ENCODE measurements around the gene TTC27. TPM values are rescaled to one million over a fixed set of nuclear protein-coding genes. Genes with fewer than 3 reads are reported as not detected.

TTC27 gene
- total RNA-seq, 2 experiments from 2014 or later: 25.3 to 27.7 TPM

DNA sequence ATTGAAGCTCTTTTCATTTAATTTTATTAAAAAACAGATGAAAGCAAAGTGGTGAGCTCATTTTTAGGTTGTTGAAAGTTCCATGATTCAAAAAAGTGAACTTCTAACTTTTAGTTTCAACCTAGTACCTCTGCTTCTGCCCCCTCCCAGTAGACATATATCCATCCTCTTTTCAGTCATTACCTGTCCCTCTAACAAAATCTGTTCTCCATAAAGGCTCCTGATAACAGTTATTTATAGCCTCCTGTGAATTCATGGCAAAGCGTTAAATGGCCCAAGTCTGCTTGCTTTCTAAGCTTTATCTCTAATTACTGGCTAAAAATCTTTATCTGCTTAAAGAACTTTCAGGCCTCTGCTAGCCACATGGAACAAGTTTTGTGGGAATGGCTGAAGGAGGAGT, 148.1 kb downstream of the TTC27 start:
- no TSS peak for BruUV-seq (replicated peaks)
- H3K79me2 ChIP-seq (ENCODE audit: insufficient read depth, low read depth, low read length): no peaks in the 10 kb centered on the region
- TF ChIP-seq EZH2phosphoT487 (IDR thresholded peaks at IDR 0.05; ENCODE audit: borderline replicate concordance, low read depth, low read length): no peak
- TF ChIP-seq, protein P1, sequence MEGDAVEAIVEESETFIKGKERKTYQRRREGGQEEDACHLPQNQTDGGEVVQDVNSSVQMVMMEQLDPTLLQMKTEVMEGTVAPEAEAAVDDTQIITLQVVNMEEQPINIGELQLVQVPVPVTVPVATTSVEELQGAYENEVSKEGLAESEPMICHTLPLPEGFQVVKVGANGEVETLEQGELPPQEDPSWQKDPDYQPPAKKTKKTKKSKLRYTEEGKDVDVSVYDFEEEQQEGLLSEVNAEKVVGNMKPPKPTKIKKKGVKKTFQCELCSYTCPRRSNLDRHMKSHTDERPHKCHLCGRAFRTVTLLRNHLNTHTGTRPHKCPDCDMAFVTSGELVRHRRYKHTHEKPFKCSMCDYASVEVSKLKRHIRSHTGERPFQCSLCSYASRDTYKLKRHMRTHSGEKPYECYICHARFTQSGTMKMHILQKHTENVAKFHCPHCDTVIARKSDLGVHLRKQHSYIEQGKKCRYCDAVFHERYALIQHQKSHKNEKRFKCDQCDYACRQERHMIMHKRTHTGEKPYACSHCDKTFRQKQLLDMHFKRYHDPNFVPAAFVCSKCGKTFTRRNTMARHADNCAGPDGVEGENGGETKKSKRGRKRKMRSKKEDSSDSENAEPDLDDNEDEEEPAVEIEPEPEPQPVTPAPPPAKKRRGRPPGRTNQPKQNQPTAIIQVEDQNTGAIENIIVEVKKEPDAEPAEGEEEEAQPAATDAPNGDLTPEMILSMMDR (conservative IDR thresholded peaks at IDR 0.05; ENCODE audit: low read length): no peak
- intact Hi-C loops (cut with micrococcal nuclease; ENCODE audit: unreplicated experiment): no loop called here
- ChIA-PET POLR2A (interaction anchor here (0.5 to 1.1 kb wide), 7 partner anchors 8 to 1180 kb away, joined by 3 to 4 read pairs (median 3); no protein-coding TSS in a partner anchor), CTCF (ENCODE audit: unreplicated experiment) (no interaction called here)
- no peak overlapping the region for H3K4me2 ChIP-seq (ENCODE audit: low read length)
- H3K4me1 ChIP-seq (ENCODE audit: insufficient read depth, low read length, poor library complexity, severe bottlenecking): peaks cover 14% of the 10 kb centered on the region
- no peak overlapping the region for H3K4me3 ChIP-seq (ENCODE audit: low read depth, low read length, poor library complexity, severe bottlenecking)
- H4K20me1 ChIP-seq (ENCODE audit: insufficient read depth, low read length): no peaks in the 10 kb centered on the region
- DNase-seq (ENCODE audit: low spot score): no peak
- no peaks in the 10 kb centered on the region for H3K9me2 ChIP-seq (ENCODE audit: insufficient read depth, low read length)
- no peak overlapping the region for H3K27ac ChIP-seq (ENCODE audit: low read depth, low read length, poor library complexity, severe bottlenecking)
- H3K9me3 ChIP-seq (ENCODE audit: low read length): peaks cover 17% of the 10 kb centered on the region; the same call in 1 of the 2 replicates
- peaks cover 42% of the 10 kb centered on the region for H3K36me3 ChIP-seq (ENCODE audit: insufficient read depth, low read length)
- no peak overlapping the region for H2AFZ ChIP-seq (ENCODE audit: low read length)

DNA sequence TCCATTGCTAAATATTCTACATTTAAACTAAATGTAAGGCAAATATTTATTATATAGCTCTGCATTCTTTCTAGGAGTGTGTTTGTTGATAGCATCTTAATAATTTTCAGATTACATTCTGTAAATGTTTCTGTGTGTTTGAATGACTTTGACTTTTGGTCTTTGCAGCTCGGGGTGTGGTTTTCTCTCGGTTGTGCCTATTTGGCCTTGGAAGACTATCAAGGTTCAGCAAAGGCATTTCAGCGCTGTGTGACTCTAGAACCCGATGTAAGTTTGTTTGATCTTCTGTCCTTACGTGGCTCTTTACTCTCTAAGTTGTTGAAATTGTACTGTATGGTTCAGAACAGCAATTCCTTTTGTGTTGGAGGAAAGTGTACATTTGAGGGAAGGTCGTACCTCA, 149.9 kb downstream of the TTC27 start:
- ChIA-PET CTCF (ENCODE audit: unreplicated experiment) (interaction anchor here (0.5 kb wide), 1 partner anchor 169 kb away, joined by 5 read pairs; the partner anchor contains the start of gene LTBP1), POLR2A (no interaction called here)
- intact Hi-C loops (cut with micrococcal nuclease; ENCODE audit: unreplicated experiment): no loop called here
- Histone ChIP-seq H4K20me1 (ENCODE audit: insufficient read depth, low read length) (no peaks in the 10 kb centered on the region), H3K9me3 (ENCODE audit: low read length) (peaks cover 27% of the 10 kb centered on the region; the same call in 1 of the 2 replicates), H3K4me3 (ENCODE audit: low read depth, low read length, poor library complexity, severe bottlenecking) (no peak overlapping the region), H3K4me2 (ENCODE audit: low read length) (no peak overlapping the region), H3K79me2 (ENCODE audit: insufficient read depth, low read depth, low read length) (no peaks in the 10 kb centered on the region), H3K27ac (ENCODE audit: low read depth, low read length, poor library complexity, severe bottlenecking) (no peak overlapping the region), H3K36me3 (ENCODE audit: insufficient read depth, low read length) (peaks cover 60% of the 10 kb centered on the region), H3K9me2 (ENCODE audit: insufficient read depth, low read length) (no peaks in the 10 kb centered on the region), H3K4me1 (ENCODE audit: insufficient read depth, low read length, poor library complexity, severe bottlenecking) (peaks cover 10% of the 10 kb centered on the region), H2AFZ (ENCODE audit: low read length) (no peak overlapping the region)
- DNase-seq (ENCODE audit: low spot score): no peak
- BruUV-seq (replicated peaks): no TSS peak
- TF ChIP-seq, protein P1 (conservative IDR thresholded peaks at IDR 0.05; ENCODE audit: low read length): no peak
- TF ChIP-seq EZH2phosphoT487 (IDR thresholded peaks at IDR 0.05; ENCODE audit: borderline replicate concordance, low read depth, low read length): no peak

DNA sequence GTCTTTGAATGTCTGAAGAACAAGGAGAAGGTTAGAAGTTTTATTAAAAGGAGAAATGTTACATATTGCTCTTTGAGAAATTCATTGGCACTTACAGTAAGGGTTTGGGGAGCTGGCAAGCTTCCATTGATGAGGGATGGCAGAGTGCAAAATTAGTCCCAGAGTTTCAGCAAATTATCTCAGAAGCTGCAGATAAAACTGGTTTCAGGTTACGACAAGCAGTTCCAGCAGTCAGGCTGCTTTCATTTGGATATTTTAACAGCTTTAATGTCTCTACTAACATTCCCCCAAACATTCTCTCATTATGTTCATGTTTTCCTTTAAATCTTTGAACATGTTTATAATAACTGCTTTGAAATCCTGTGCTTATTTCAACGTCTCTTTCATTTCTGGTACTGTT, 153.1 kb downstream of the TTC27 start:
- no TSS peak for BruUV-seq (replicated peaks)

More for the DNA sequence above, 153.1 kb downstream of the TTC27 start:
- H3K79me2 ChIP-seq (ENCODE audit: insufficient read depth, low read depth, low read length): no peaks in the 10 kb centered on the region
- peaks cover 82% of the 10 kb centered on the region for H3K36me3 ChIP-seq (ENCODE audit: insufficient read depth, low read length)
- H4K20me1 ChIP-seq (ENCODE audit: insufficient read depth, low read length): no peaks in the 10 kb centered on the region
- POLR2A ChIA-PET: interaction anchor here (1.3 kb wide), 1 partner anchor 80 kb away, joined by 3 read pairs; no protein-coding TSS in a partner anchor
- no peak for DNase-seq (ENCODE audit: low spot score)
- H3K9me3 ChIP-seq (ENCODE audit: low read length): peaks cover 27% of the 10 kb centered on the region; the same call in 1 of the 2 replicates
- H3K4me2 ChIP-seq (ENCODE audit: low read length): no peak overlapping the region
- H2AFZ ChIP-seq (ENCODE audit: low read length): no peak overlapping the region
- no peak overlapping the region for H3K4me3 ChIP-seq (ENCODE audit: low read depth, low read length, poor library complexity, severe bottlenecking)
- no peak overlapping the region for H3K27ac ChIP-seq (ENCODE audit: low read depth, low read length, poor library complexity, severe bottlenecking)
- no peaks in the 10 kb centered on the region for H3K4me1 ChIP-seq (ENCODE audit: insufficient read depth, low read length, poor library complexity, severe bottlenecking)
- no peaks in the 10 kb centered on the region for H3K9me2 ChIP-seq (ENCODE audit: insufficient read depth, low read length)
- intact Hi-C loops (cut with micrococcal nuclease; ENCODE audit: unreplicated experiment): no loop called here
- TF ChIP-seq, protein P1 (conservative IDR thresholded peaks at IDR 0.05; ENCODE audit: low read length): no peak
- no peak for TF ChIP-seq EZH2phosphoT487 (IDR thresholded peaks at IDR 0.05; ENCODE audit: borderline replicate concordance, low read depth, low read length)
- CTCF ChIA-PET (ENCODE audit: unreplicated experiment): no interaction called here

All from OCI-LY7 (cell line).